GM13977 (cell line): ENCODE measurements around the gene ISCU.

Source experiments
- DNase-seq: peaks from one replicate; pipeline ENCODE4 v3.0.0; 2012; ENCODE audit warnings: low spot score
- CTCF ChIP-seq: IDR thresholded peaks from 2 replicates; pipeline ENCODE4 v1.5.1; 2012; ENCODE audit warnings: mild to moderate bottlenecking, control low read depth; ENCODE audit not compliant: insufficient read depth; ENCODE audit errors: extremely low read depth, missing control alignments
- in situ Hi-C: fragments of 300-500 bp; cut with MboI; formaldehyde crosslinking; loops from one replicate; pipeline ENCODE4 v1.12.0; 2022; ENCODE audit warnings: low sequenced_read_pairs, low pct_unique_long_range_greater_than_20kb, mixed read lengths, inconsistent platforms; ENCODE audit not compliant: unreplicated experiment

Gene ISCU

GRCh38 chr12:108575199-108575912 is 13.0 kb downstream of the ISCU start:
- in situ Hi-C loops = no loop called here

GRCh38 chr12:108576660-108577234 is 14.4 kb downstream of the ISCU start:
- no peak for DNase-seq
- no peak for TF ChIP-seq CTCF
- in situ Hi-C loops = no loop called here

More at GRCh38 chr12:108575199-108575912, 13.0 kb downstream of the ISCU start:
- no peak for TF ChIP-seq CTCF
- DNase-seq = no peak

GRCh38 chr12:108577458-108577857 is 15.1 kb downstream of the ISCU start:
- no peak for DNase-seq
- in situ Hi-C loops = no loop called here
- no peak for TF ChIP-seq CTCF

- in situ Hi-C loops = no loop called here
- no peak for DNase-seq
- no peak for TF ChIP-seq CTCF
Measured at GRCh38 chr12:108578264-108578663, 15.9 kb downstream of the ISCU start.

GRCh38 chr12:108578813-108579212 is 16.4 kb downstream of the ISCU start:
- in situ Hi-C loops = no loop called here
- DNase-seq = no peak
- no peak for TF ChIP-seq CTCF

GRCh38 chr12:108580531-108580930 is 18.1 kb downstream of the ISCU start:
- TF ChIP-seq CTCF = no peak
- in situ Hi-C loops = no loop called here
- DNase-seq = no peak
